Measurements from ENCODE around the gene NPY2R.

NPY2R gene

DNA sequence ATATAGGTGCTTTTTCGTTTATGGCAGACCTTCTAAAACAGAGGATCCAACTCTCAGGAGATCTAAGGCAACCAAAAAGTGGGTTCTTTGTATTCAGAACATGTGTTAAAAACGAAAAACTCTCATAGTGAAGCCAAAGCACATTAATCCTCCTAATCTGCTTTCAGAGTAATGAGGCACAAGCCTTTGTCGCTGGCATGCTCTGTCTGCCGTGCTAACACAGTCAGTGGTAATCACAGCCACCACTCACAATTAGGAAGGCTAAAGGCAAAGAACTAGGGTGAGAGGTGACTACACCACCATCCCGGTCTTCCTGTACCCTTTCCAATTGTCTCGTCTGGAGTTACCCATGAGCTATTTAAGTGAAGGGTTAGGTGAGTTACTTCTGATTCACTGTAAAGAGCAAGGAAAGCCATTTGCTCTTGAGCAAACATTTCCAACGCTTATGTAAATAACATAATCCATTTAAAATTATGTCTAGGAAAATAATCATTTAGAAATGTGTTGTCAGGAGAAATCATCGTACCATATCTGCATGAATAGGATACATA, 40.7 kb downstream of the NPY2R start:
- no peak for DNase-seq (ENCODE audit: low spot score)

DNA sequence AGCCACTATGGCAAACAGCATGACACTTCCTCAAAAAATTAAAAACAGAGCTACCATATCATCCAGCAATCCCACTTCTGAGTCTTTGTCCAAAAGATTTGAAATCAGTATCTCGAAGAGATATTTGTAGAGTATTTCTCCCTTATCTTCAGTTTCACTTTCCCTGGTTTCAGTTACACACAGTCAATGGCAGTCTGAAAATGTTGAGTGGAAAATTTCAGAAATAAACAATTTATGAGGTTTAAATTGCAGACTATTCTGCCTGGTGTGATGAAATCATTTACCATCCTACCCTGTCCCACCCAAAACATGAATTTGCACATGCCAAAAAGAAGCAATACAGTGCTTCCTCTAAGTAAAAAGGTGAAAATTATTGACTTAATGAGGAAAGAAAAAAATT, 43.9 kb downstream of the NPY2R start:
- no peak for DNase-seq (ENCODE audit: low spot score)

DNA sequence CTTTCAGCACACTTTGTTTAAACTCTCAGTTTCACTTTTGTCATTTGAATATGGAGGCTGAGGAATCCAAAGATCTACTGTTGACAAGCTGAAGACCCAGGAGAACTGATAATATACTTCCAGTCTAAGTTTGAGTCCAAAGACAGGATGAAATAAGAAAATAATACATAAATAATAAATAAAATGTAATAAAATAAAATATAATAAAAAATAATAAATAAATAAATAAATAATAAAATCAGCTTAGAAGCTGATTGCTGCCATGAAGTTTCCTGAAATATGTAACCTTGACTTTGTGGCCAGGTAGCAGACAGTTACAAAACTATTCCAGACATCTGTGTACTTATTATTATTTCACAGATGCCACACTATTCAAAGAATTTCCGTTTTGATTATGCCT, 55.0 kb downstream of the NPY2R start:
- no peak for DNase-seq (ENCODE audit: low spot score)

GRCh38 chr4:155265113-155265512, 56.7 kb downstream of the NPY2R start:
- DNase-seq (ENCODE audit: low spot score): no peak
